Chondrocyte (in vitro differentiated cells): ENCODE results near the gene VPS8. TPM values are rescaled to one million over a fixed set of nuclear protein-coding genes. Genes with fewer than 3 reads are reported as not detected.

Experiments
- DNase-seq: peaks from one replicate; pipeline ENCODE4 v3.0.0; 2021; ENCODE audit warnings: mixed read lengths, low spot score
- H3K27ac Mint-ChIP-seq: one replicate; pipeline ENCODE4 v1.8.0; 2021; ENCODE audit warnings: mild to moderate bottlenecking, moderate library complexity, mixed read lengths; ENCODE audit not compliant: unreplicated experiment
- H3K27me3 Mint-ChIP-seq: 2 replicates; pipeline ENCODE4 v1.8.0; 2021; ENCODE audit warnings: low read depth, mixed read lengths
- H3K36me3 Mint-ChIP-seq: 2 replicates; pipeline ENCODE4 v1.8.0; 2021; ENCODE audit warnings: low read depth, mixed read lengths
- H3K4me1 Mint-ChIP-seq: 2 replicates; pipeline ENCODE4 v1.8.0; 2021; ENCODE audit warnings: low read depth, mild to moderate bottlenecking, mixed read lengths
- H3K4me3 Mint-ChIP-seq: one replicate; pipeline ENCODE4 v1.8.0; 2021; ENCODE audit warnings: mild to moderate bottlenecking, moderate library complexity, mixed read lengths; ENCODE audit not compliant: unreplicated experiment
- H3K9me3 Mint-ChIP-seq: 2 replicates; pipeline ENCODE4 v1.8.0; 2021; ENCODE audit warnings: low read depth, mixed read lengths
- CTCF ChIP-seq: fragments of 200-600 bp; sonication (generic); IDR thresholded peaks from 2 replicates; pipeline ENCODE4 v1.5.0; 2021; ENCODE audit warnings: antibody characterized with exemption, mild to moderate bottlenecking, moderate library complexity
- total RNA-seq: library from RNA; stranded (reverse); gene quantifications from 3 replicates; pipeline ENCODE4 v1.2.1, GENCODE V29; 2021

The VPS8 gene
- total RNA-seq, 1 donor from 2014 or later: 53.7 TPM

DNA sequence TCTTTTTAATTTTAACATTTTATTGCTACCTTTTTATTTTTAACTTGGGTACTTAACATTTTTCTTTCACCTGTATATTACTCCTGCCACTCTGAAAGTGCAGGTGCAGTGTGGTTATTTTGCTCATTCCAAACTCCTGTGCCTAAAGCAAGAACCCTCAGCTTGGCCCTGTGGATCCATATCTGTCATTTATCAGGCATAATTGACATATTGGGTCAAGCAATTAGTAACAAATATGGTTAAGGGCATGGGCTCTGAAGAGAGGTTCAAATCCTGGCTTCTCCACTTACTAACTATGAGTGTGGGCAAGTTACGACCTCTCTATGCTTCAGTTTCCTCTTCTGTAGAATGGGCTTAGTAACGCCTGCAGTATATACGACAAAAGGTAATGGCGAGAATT is 9.8 kb upstream of the VPS8 start:
- no peaks in the 10 kb centered on the region for H3K9me3 Mint-ChIP-seq
- no peak overlapping the region for H3K4me3 Mint-ChIP-seq
- no peak for DNase-seq
- H3K4me1 Mint-ChIP-seq: no peaks in the 10 kb centered on the region
- no peak for TF ChIP-seq CTCF
- H3K36me3 Mint-ChIP-seq: no peaks in the 10 kb centered on the region
- H3K27ac Mint-ChIP-seq: no peak overlapping the region
- peaks cover 16% of the 10 kb centered on the region for H3K27me3 Mint-ChIP-seq

DNA sequence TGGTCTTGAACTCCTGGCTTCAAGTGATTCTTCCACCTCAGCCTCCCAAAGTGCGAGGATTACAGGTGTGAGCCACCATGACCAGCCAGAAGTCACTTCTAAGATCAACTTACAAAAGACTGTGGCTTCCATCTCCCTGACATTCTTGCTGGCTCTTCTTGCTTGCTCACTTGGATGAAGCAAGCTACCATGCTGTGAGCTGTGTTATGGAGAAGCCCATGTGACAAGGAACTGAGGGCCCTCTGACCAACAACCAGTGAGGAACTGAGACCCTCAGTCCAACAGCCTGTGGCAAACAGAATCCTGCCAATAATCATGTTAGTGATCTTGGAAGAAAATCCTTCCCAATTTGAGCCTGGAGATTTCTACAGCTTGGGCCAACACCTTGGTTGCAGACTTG is 7.2 kb upstream of the VPS8 start:
- Mint-ChIP-seq H3K4me1 (no peaks in the 10 kb centered on the region), H3K4me3 (no peak overlapping the region), H3K27me3 (peaks cover 13% of the 10 kb centered on the region), H3K9me3 (no peaks in the 10 kb centered on the region), H3K36me3 (no peaks in the 10 kb centered on the region), H3K27ac (no peak overlapping the region)
- DNase-seq: no peak
- TF ChIP-seq CTCF: no peak

DNA sequence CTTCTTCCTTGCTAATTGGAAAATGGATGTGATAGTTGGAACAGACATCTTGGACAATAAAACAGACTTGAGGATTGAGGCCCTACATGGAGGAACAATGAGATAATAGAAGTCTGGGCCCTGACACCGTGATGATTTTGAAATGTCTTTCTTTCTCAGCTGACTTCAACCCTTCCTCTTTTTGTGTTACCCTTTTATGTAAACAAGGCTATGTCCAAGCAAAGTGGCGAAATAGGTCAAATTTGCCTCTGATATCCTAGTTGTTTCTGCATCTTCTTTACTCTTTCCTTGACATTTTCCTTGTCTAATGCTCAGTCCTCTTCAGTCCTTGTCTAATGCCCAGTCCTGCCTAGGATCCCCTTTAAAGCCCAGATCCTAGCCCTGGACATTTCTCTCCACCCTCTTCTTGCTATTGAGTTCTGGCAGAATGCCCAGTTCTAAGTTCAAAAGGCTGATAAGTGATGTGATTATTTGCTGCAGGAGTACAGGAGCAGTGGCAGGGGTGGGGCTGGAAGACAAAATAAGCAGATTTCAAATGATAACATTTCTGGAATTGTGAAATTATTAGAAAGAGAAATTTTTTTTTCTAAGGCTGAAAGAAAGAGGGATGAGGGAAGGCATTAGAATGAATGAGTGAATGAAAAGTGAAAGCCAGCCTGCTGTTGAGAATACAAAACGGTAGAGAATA is 6.5 kb upstream of the VPS8 start:
- TF ChIP-seq CTCF: no peak
- Mint-ChIP-seq H3K4me1 (no peaks in the 10 kb centered on the region), H3K27ac (no peak overlapping the region), H3K36me3 (no peaks in the 10 kb centered on the region), H3K9me3 (no peaks in the 10 kb centered on the region), H3K4me3 (no peak overlapping the region), H3K27me3 (peaks cover 10% of the 10 kb centered on the region)
- DNase-seq: no peak

- Mint-ChIP-seq H3K4me3 (no peak overlapping the region), H3K36me3 (no peaks in the 10 kb centered on the region), H3K27me3 (peaks cover under 1% of the 10 kb centered on the region), H3K9me3 (no peaks in the 10 kb centered on the region), H3K4me1 (peaks cover under 1% of the 10 kb centered on the region), H3K27ac (no peak overlapping the region)
- DNase-seq: no peak
- no peak for TF ChIP-seq CTCF
Measured at GRCh38 chr3:184806567-184807271, 5.2 kb upstream of the VPS8 start.

- no peak for DNase-seq
- TF ChIP-seq CTCF: no peak
- Mint-ChIP-seq H3K27me3 (no peaks in the 10 kb centered on the region), H3K36me3 (no peaks in the 10 kb centered on the region), H3K27ac (no peak overlapping the region), H3K9me3 (no peaks in the 10 kb centered on the region), H3K4me3 (no peak overlapping the region), H3K4me1 (peaks cover 5% of the 10 kb centered on the region)
Measured at GRCh38 chr3:184807549-184807948, 4.4 kb upstream of the VPS8 start.
